Suprapubic skin (tissue), 3 donors: ENCODE results near the gene SND1.

Experiments
- POLR2A ChIP-seq, 2 donors: fragments of 450-650 bp; IDR thresholded peaks; one replicate each; pipeline ENCODE4 v1.6.1; 2017; ENCODE audit warnings: antibody characterized with exemption in 2 of 2, mild to moderate bottlenecking in 2 of 2, moderate library complexity in 2 of 2
- TF ChIP-seq, protein P1 (sequence below), 2 donors: fragments of 200-600 bp in 1 of 2; fragments of 450-650 bp in 1 of 2; sonication (generic) in 1 of 2; IDR thresholded peaks; one replicate each; pipeline ENCODE4 v1.5.1; 2016 to 2019; ENCODE audit warnings: antibody characterized with exemption in 2 of 2, mild to moderate bottlenecking in 1 of 2, moderate library complexity in 1 of 2

DNA sequence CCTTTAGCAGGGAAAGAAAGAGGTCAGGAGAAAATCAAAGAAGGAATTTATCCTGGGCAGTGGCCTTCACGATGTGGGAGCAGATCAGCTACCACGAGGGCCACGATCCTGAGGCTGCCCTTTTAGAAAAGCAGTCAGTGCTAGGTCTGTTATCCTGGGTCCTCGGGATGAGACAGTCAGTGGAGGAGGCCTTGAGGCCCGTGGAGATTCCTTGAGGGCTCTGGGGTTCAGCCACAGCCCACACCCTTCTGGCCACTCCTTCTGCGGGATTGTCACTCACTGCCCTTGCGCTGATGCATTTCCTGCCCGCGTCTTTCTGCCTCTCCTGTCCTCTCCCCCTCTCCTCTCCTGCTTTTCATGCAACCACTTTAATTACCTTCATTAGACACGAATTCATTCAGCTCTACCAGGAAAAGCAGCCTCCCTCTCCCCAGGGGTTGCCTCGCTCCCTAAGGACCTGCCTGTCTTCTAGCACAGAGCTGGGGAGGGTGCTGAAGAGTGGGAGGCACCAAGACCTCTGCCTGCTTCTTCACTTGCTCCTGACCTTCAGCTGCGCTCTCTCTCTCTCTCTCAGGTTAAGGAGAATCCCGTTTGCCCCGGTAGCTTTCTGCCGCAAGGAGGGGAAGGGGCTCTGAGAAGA is 421.8 kb downstream of the SND1 start:
- TF ChIP-seq, protein P1, sequence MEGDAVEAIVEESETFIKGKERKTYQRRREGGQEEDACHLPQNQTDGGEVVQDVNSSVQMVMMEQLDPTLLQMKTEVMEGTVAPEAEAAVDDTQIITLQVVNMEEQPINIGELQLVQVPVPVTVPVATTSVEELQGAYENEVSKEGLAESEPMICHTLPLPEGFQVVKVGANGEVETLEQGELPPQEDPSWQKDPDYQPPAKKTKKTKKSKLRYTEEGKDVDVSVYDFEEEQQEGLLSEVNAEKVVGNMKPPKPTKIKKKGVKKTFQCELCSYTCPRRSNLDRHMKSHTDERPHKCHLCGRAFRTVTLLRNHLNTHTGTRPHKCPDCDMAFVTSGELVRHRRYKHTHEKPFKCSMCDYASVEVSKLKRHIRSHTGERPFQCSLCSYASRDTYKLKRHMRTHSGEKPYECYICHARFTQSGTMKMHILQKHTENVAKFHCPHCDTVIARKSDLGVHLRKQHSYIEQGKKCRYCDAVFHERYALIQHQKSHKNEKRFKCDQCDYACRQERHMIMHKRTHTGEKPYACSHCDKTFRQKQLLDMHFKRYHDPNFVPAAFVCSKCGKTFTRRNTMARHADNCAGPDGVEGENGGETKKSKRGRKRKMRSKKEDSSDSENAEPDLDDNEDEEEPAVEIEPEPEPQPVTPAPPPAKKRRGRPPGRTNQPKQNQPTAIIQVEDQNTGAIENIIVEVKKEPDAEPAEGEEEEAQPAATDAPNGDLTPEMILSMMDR (IDR thresholded peaks at IDR 0.05) = no peak
- TF ChIP-seq POLR2A (IDR thresholded peaks at IDR 0.05) = no peak
